WI38 (cell line): ENCODE measurements around the gene EPHA3.

Source experiments
- H3K4me3 ChIP-seq: 2 replicates; pipeline ENCODE4 v1.5.1; 2011; ENCODE audit warnings: low read depth, mild to moderate bottlenecking, control low read depth, low read length
- CTCF ChIP-seq: IDR thresholded peaks from 2 replicates; pipeline ENCODE4 v1.5.1; 2012; ENCODE audit warnings: low read depth, mild to moderate bottlenecking, control low read depth, low read length

EPHA3 gene

DNA sequence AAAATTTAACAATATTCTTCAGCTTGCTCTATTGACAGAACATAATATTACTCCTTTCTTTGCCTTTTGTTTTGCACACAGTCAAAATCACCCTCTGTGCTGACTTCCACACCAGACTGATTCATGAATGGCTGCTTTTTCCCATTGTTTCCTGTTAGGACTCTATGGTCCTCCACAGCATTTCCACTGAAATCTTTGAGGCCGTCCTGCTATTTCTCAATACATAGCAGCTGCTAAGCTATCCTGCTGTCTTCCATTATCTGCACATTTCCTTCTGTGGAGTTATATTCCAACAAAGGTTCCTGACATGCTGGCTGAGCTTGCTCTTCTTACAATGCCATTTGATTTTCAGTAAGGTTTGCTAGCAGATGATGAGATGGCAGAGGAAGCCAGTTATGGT, 153.3 kb downstream of the EPHA3 start:
- no peak overlapping the region for H3K4me3 ChIP-seq
- TF ChIP-seq CTCF: no peak

DNA sequence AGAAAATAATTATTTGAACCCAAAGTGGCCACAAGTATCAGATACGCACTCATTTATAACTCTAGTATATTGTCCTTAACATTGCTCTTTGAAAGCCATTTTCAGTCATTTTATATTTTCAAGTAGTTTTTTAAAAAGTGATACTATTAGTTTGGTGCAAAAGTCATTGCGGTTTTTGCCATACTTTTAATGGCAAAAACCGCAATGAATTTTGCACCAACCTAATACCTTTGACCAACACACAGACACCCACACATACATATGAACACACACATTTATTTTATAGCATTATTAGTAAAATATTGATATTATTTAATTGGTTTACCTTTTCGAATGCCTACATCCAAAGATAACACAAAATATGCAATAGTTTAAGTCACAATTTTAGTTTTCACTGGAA, 154.3 kb downstream of the EPHA3 start:
- no peak for TF ChIP-seq CTCF
- H3K4me3 ChIP-seq: no peak overlapping the region

GRCh38 chr3:89262309-89262929, 155.0 kb downstream of the EPHA3 start:
- no peak overlapping the region for H3K4me3 ChIP-seq
- TF ChIP-seq CTCF: no peak

DNA sequence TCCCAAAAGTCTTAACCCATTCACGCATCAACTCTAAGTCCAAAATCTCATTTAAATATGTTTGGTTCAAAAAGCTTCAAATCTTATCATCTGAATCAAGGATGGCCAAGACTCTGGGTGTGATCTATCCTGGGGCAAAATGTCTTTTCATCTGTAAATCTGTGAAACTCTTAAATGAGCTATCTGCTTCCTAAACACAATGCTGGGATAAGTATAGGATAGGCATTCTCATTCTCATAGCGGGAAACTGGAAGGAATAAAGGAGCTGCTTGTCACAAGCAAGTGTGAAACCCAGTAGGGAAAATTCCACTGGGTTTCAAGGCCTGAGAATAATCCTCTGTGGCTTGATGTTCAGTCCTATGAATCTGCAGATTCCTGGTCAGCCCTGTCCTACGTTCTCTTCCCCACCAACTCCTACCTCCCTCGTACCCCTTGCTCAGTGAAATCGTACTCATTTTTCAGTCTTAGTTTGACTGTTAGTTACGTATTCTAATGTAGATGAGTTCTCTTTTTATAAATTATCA, 156.7 kb downstream of the EPHA3 start:
- TF ChIP-seq CTCF: no peak
- H3K4me3 ChIP-seq: no peak overlapping the region

GRCh38 chr3:89266074-89266473, 158.7 kb downstream of the EPHA3 start:
- H3K4me3 ChIP-seq: no peak overlapping the region
- TF ChIP-seq CTCF: no peak

- no peak for TF ChIP-seq CTCF
- no peak overlapping the region for H3K4me3 ChIP-seq
Measured at GRCh38 chr3:89268059-89268458, 160.6 kb downstream of the EPHA3 start.

GRCh38 chr3:89270201-89270600, 162.8 kb downstream of the EPHA3 start:
- no peak overlapping the region for H3K4me3 ChIP-seq
- no peak for TF ChIP-seq CTCF
